ENCODE data around the gene C2.
"Not testable (repeated sequence)": the region's sequence is repeated elsewhere in the genome, so short reads cannot be mapped to it uniquely, and the experiment has no call there.

The C2 gene

DNA sequence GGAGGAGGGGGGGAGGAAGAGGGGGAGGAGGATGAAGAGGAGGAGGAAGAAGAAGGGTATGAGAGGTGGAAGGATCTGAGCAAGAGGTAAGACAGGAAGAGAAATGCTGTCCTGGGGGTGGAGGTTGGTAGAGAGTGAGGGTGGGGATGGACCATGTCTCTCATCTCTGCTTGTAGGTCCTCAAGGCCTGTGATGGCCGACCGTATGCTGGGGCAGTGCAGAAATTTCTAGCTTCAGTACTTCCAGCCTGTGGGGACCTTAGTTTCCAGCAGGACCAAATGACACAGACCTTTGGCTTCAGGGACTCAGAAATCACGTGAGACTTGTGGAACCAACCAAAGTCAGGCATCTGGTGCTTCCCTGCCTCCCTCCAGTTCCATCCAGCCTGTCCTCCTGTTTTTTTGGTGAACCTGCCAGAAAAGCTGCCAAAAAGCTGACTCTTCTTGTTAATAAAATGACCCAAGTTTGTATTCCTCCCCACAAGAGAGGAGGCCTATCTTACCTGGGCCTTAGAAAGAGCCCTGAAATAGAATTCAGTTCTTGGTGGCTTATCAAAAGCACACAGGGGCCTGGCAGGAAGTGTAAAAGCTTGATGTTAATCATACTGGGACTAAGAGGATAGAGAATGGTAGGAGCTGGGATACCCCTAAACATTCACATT lies 51.9 kb downstream of the C2 start:
- DNase-seq (ENCODE audit: low read depth) = no peak

DNA sequence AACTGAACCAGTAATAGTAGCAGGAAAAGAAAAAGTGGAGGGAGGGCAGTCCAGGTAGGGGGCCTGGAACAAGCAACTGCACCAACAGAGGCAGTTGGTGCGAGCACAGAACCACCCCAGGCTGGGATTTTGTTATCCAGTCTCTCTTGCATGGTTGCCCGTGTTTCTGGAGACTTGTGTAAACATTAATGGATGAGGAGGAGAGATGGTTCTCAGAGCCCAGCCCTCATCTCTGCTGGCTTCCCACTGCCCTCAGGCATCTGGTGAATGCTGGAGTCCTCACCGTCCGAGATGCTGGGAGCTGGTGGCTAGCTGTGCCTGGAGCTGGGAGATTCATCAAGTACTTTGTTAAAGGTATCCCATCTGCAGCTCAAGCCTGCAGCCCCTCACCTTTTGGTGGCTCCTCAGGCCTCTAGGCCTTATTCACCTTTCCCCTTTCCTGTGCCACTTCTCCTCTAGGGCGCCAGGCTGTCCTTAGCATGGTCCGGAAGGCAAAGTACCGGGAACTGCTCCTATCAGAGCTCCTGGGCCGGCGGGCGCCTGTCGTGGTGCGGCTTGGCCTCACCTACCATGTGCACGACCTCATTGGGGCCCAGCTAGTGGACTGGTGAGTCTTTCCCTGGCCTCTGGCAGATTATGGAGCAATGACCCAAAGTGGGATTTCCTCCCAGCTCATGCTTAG lies 52.8 kb downstream of the C2 start:
- not testable (repeated sequence) for DNase-seq (ENCODE audit: low read depth)

DNA sequence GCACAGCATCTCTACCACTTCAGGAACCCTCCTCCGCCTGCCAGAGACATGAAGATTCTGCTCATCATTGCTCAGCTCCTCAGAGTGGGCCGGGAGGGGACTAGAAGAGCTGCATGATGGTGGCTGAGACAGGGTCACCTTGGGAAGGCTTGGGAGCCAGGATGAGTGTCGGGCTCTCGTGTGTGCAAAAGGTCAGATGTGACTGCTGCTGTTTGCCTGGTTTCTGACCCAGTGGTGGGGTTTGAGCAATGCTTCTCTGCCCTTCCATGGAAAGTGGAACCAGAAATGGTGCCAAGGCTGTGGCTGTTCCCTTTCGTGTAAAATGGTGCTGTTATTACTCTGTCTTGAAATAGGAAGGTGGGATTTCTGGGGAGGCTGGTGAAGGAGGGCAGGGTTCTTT lies 53.5 kb downstream of the C2 start:
- not testable (repeated sequence) for DNase-seq (ENCODE audit: low read depth)

DNA sequence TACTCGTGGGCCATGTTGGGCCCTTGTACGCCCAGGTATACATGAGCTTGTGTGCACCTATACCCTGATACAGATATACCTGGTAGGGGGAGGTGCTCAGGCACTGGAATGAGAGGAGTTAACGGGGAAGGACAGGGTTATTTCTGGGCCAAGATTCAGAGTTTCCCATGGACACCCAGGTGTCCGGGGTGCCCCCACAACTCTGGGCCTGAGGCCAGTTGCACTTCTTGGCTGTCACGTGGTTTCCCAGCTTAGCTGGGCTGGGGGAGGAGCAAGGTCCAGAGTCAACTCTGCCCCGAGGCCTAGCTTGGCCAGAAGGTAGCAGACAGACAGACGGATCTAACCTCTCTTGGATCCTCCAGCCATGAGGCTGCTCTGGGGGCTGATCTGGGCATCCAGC lies 54.2 kb downstream of the C2 start, which contains the start of gene C4A:
Gene C4A (plus strand): TSS at position 314 of the 400 bp plus-strand sequence. CDS start 51 bp downstream, at position 365.
- not testable (repeated sequence) for DNase-seq (ENCODE audit: low read depth)

DNA sequence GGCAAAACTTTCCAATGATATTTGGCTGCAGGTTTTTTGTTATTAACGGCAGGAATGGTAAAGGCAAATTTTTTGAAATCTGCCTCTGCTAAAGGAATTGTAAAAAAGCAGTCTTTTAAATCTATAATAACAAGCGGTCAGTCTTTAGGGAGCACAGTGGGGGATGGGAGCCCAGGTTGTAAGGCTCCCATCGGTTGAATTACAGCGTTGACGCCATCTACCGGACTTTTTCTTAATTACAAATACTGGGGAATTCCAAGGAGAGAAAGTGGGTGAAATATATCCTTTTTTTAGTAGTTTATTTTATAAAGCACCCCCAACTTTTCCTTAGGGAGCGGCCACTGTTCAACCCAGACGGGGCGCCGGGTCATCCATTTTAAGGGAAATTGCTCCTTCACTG lies 61.8 kb downstream of the C2 start:
- not testable (repeated sequence) for DNase-seq (ENCODE audit: low read depth)

DNA sequence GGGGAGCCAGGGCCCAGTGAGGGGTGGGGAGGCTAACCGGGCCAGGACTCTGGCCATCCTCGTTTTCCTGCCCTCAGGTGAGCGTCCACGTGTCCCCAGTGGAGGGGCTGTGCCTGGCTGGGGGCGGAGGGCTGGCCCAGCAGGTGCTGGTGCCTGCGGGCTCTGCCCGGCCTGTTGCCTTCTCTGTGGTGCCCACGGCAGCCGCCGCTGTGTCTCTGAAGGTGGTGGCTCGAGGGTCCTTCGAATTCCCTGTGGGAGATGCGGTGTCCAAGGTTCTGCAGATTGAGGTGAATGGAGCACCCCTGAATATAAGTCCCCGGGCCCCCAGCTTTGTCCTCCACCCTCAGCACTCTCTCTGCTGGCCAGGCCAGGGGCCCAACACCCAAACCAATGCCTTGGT lies 66.9 kb downstream of the C2 start:
- DNase-seq (ENCODE audit: low read depth) = not testable (repeated sequence)

Data from stimulated activated CD8-positive, alpha-beta memory T cell treated with anti-CD3 and anti-CD28 coated beads, Interleukin-15, amount 100 ng/mL, for 1 hour (primary cell).